ENCODE measurements around the gene RPRM. TPM values are rescaled to one million over a fixed set of nuclear protein-coding genes. Genes with fewer than 3 reads are reported as not detected.

The RPRM gene
- total RNA-seq, 1 experiment from 2014 or later = 38.4 TPM

DNA sequence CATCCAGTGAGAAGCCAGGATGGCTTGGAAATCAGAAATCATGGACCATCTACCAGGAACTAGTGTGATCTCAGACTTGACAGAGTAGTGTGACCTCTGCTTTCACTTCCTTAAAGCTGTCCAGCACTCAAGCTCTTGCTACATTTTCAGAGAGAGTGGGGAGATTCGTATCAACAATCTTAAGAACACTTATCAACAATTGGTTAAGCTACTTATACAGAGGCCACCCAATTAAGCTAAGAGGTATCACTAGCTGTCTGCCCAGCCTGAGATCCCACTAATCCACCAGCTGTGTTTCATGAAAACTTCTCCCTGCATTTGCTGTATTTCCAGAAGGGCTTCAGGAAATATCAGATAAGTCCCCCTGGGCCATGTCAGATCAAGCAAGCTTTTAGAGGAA is 4.2 kb downstream of the RPRM start:
- Histone ChIP-seq H2AK5ac (ENCODE audit: insufficient read length, low read length) (no peak overlapping the region), H4K20me1 (ENCODE audit: control insufficient read depth, insufficient read depth, insufficient read length) (no peaks in the 10 kb centered on the region), H3K79me1 (ENCODE audit: insufficient read depth, low read depth, low read length, poor library complexity, severe bottlenecking) (no peaks in the 10 kb centered on the region), H2BK15ac (ENCODE audit: low read depth, low read length) (no peak overlapping the region), H3K9me3 (ENCODE audit: control insufficient read depth, low read depth, low read length) (no peaks in the 10 kb centered on the region), H3K9ac (ENCODE audit: extremely low read depth, insufficient read length, low read length) (no peak overlapping the region), H3T11ph (ENCODE audit: low read length) (no peak overlapping the region), H3K4me1 (ENCODE audit: insufficient read depth, low read length) (peaks cover 2% of the 10 kb centered on the region; the same call in 1 of the 2 replicates), H2AFZ (ENCODE audit: low read length) (no peak overlapping the region), H3K18ac (ENCODE audit: insufficient read length, low read depth, low read length) (no peak overlapping the region), H3K4me2 (ENCODE audit: insufficient read depth, insufficient read length, low read length) (no peak overlapping the region), H3K23me2 (ENCODE audit: insufficient read length, low read depth, low read length, poor library complexity, severe bottlenecking) (peaks cover 21% of the 10 kb centered on the region), H3K27me3 (ENCODE audit: insufficient read depth, low read length) (no peaks in the 10 kb centered on the region; the same call in 1 of the 2 replicates), H4K8ac (replicated peaks; ENCODE audit: insufficient read length, low read depth, low read length) (no peak overlapping the region), H3K27ac (ENCODE audit: insufficient read length, low read depth, low read length) (no peak overlapping the region), H3K23ac (ENCODE audit: insufficient read length, low read depth, low read length) (no peak overlapping the region), H3K79me2 (ENCODE audit: insufficient read depth, low read length) (no peaks in the 10 kb centered on the region), H4K91ac (ENCODE audit: insufficient read length, low read depth, low read length) (no peak overlapping the region), H2BK12ac (ENCODE audit: insufficient read length, low read depth, low read length) (no peak overlapping the region), H2BK5ac (ENCODE audit: insufficient read length, low read length) (no peak overlapping the region), H3K14ac (ENCODE audit: insufficient read depth, low read length) (no peak overlapping the region), H4K5ac (ENCODE audit: insufficient read length, low read depth, low read length) (no peak overlapping the region), H3K56ac (ENCODE audit: insufficient read length, low read depth, low read length) (no peak overlapping the region), H2BK20ac (ENCODE audit: low read depth, low read length, poor library complexity, severe bottlenecking) (no peak overlapping the region), H3K4ac (ENCODE audit: low read depth, low read length) (no peak overlapping the region), H2BK120ac (ENCODE audit: low read depth, low read length, poor library complexity, severe bottlenecking) (no peak overlapping the region)
- H3K4me1 Mint-ChIP-seq = peaks cover 44 to 53% of the 10 kb centered on the region in 2 experiments
- TF ChIP-seq, protein P1, sequence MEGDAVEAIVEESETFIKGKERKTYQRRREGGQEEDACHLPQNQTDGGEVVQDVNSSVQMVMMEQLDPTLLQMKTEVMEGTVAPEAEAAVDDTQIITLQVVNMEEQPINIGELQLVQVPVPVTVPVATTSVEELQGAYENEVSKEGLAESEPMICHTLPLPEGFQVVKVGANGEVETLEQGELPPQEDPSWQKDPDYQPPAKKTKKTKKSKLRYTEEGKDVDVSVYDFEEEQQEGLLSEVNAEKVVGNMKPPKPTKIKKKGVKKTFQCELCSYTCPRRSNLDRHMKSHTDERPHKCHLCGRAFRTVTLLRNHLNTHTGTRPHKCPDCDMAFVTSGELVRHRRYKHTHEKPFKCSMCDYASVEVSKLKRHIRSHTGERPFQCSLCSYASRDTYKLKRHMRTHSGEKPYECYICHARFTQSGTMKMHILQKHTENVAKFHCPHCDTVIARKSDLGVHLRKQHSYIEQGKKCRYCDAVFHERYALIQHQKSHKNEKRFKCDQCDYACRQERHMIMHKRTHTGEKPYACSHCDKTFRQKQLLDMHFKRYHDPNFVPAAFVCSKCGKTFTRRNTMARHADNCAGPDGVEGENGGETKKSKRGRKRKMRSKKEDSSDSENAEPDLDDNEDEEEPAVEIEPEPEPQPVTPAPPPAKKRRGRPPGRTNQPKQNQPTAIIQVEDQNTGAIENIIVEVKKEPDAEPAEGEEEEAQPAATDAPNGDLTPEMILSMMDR (conservative IDR thresholded peaks at IDR 0.05) = no peak
- H3K27ac Mint-ChIP-seq = no peak overlapping the region
- WGBS (ENCODE audit: extremely low coverage, insufficient read length, low lambda C conversion rate) = no CpG with 5 or more reads among the region's 1 CpG
- H3K27me3 Mint-ChIP-seq (ENCODE audit: low read depth) = peaks cover 2% of the 10 kb centered on the region
- DNase-seq = no peak
- no peaks in the 10 kb centered on the region for H3K9me3 Mint-ChIP-seq
- H3K36me3 Mint-ChIP-seq (ENCODE audit: insufficient read depth in 1 of 3, low read depth in 3 of 3) = no peaks in the 10 kb centered on the region
- no peak overlapping the region for H3K4me3 Mint-ChIP-seq
